Measurements from ENCODE around the gene ENPP1. TPM values are rescaled to one million over a fixed set of nuclear protein-coding genes. Genes with fewer than 3 reads are reported as not detected.

The ENPP1 gene
- total RNA-seq, 3 donors from 2014 or later: 12.7 to 23.4 (median 21.2) TPM

DNA sequence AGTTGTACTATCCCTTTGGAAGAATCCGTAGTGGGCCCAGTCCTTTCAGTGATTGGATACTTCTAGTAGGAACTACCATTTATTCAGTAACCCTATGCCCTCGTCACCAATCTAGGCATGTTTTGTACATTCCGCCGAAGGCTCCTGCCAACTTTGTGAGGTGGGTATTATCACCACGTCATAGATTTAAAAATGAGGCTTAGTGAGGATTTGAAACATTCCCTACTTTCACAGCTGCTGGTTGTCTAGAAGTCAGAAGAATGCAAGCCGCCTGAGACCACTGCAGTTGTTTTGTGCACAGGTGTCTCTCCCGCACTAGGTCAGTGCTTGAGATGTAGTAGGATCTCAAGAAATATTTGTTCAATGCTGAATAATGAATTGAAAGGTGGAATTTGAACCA lies 32.6 kb downstream of the ENPP1 start:
- Histone ChIP-seq H3K4me1 (ENCODE audit: low read depth) (no peaks in the 10 kb centered on the region), H3K36me3 (ENCODE audit: low read depth) (no peaks in the 10 kb centered on the region), H3K9me3 (no peaks in the 10 kb centered on the region), H3K4me3 (no peak overlapping the region)
- TF ChIP-seq CTCF (IDR thresholded peaks at IDR 0.05): no peak
- intact Hi-C loops (cut with DNase I, micrococcal nuclease): no loop called here
- no peak for DNase-seq
- no peak for ATAC-seq

DNA sequence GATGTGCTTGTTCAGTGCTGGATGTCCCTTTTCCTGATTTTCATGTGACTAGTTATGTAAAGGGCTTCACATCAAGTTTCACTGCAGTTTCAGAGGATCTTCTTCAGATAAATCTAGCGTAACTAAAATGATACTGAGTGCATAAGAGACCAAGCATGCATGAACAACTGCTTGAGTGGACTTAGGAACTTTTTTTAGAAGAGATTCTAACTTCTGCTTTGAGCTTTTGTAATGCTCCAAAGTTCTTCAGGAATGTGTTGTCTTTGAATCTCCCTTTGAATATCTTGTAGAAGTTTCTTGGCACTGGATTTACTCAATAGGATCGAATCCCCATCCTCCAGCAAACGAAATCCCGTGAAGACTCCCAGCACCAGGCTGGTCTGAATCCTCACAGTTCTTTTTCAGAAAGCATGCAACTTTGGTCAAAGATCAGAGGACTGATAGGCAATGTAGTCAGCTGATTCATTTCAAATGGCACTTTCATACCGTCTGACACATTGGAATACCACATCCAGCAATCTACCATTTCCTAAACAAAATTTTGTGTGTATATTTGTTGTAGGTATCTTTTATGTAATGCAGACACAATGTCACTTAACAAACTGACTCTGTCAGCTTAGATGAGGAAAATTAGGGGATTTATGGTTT lies 33.2 kb downstream of the ENPP1 start:
- DNase-seq: no peak
- H3K4me3 ChIP-seq: no peak overlapping the region
- intact Hi-C loops (cut with DNase I, micrococcal nuclease): no loop called here
- H3K9me3 ChIP-seq: no peaks in the 10 kb centered on the region
- TF ChIP-seq CTCF (IDR thresholded peaks at IDR 0.05): no peak
- H3K4me1 ChIP-seq (ENCODE audit: low read depth): no peaks in the 10 kb centered on the region
- no peak for ATAC-seq
- no peaks in the 10 kb centered on the region for H3K36me3 ChIP-seq (ENCODE audit: low read depth)

GRCh38 chr6:131843768-131844167 lies 35.9 kb downstream of the ENPP1 start:
- Histone ChIP-seq H3K9me3 (no peaks in the 10 kb centered on the region), H3K4me3 (no peak overlapping the region), H3K4me1 (ENCODE audit: low read depth) (no peaks in the 10 kb centered on the region), H3K36me3 (ENCODE audit: low read depth) (no peaks in the 10 kb centered on the region)
- intact Hi-C loops (cut with DNase I, micrococcal nuclease): no loop called here
- no peak for TF ChIP-seq CTCF (IDR thresholded peaks at IDR 0.05)
- no peak for DNase-seq
- ATAC-seq: no peak

DNA sequence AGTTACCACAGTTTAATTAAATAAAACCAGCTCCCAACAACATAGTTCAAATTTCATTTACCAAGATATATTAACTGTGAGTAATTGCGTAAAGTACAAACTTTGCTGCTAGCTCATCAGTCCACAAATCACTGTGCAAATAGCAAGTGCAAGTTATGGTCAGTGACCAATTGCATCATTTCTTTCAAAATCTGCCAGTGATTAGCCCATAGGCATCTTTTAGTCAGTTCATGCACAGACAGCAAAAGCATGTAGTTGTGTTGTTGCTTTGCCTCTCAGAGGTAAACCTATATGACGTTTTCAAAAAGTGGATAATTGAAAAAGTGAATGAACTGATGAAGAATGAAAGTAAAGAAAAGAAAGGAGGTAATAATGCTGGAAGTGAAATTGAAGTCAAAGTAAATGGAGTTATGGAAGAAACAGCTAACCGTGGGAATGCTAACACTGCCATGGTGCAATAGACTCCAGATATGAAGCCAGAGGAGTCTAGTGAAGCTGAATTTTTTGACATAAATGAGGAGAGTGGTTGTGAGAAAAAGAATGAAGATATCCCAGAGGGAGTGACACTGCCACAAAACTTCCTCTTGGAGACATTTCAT lies 36.5 kb downstream of the ENPP1 start:
- TF ChIP-seq CTCF (IDR thresholded peaks at IDR 0.05): no peak
- DNase-seq (no peak), ATAC-seq (no peak)
- Histone ChIP-seq H3K4me1 (ENCODE audit: low read depth) (no peaks in the 10 kb centered on the region), H3K9me3 (no peaks in the 10 kb centered on the region), H3K4me3 (no peak overlapping the region), H3K36me3 (ENCODE audit: low read depth) (no peaks in the 10 kb centered on the region)
- intact Hi-C loops (cut with DNase I, micrococcal nuclease): no loop called here

DNA sequence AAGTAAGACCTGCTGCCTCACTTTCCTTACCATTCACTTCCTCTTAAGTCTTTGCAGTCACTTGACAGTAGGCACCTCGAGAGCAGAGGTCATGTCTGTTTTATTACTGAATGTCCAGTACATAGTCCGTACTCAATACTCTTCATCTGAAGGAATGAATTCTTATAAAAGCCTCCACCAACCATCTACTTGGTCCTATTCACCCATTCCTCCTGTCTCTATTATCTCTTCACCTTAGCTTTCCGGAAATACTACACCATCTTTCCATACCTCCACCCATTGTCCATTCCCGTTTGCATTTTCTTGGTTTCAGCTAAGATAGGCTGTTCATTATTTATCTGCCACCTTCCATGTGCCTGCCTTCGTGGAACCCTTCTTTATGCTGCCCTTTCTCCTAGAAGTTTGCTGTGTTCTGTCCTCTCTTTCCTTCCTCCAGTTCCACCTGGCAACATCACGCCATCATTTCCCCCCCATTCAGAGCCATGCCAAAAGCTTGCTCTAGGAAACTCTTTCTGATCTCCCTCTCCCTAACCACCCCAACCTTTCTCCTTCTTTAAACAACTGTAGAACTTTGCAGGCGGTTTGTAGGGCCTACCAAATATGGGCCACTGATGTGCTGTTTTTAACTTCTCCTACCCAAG lies 38.3 kb downstream of the ENPP1 start:
- ATAC-seq (peak; percentile 45), DNase-seq (no peak)
- H3K9me3 ChIP-seq: no peaks in the 10 kb centered on the region
- no peak overlapping the region for H3K4me3 ChIP-seq
- intact Hi-C loops (cut with DNase I, micrococcal nuclease): no loop called here
- H3K36me3 ChIP-seq (ENCODE audit: low read depth): no peaks in the 10 kb centered on the region
- no peak for TF ChIP-seq CTCF (IDR thresholded peaks at IDR 0.05)
- no peaks in the 10 kb centered on the region for H3K4me1 ChIP-seq (ENCODE audit: low read depth)
